ENCODE measurements around the gene EMX1.

GRCh38 chr2:72886505-72887031, 30.8 kb upstream of the EMX1 start:
- TF ChIP-seq, protein P1, sequence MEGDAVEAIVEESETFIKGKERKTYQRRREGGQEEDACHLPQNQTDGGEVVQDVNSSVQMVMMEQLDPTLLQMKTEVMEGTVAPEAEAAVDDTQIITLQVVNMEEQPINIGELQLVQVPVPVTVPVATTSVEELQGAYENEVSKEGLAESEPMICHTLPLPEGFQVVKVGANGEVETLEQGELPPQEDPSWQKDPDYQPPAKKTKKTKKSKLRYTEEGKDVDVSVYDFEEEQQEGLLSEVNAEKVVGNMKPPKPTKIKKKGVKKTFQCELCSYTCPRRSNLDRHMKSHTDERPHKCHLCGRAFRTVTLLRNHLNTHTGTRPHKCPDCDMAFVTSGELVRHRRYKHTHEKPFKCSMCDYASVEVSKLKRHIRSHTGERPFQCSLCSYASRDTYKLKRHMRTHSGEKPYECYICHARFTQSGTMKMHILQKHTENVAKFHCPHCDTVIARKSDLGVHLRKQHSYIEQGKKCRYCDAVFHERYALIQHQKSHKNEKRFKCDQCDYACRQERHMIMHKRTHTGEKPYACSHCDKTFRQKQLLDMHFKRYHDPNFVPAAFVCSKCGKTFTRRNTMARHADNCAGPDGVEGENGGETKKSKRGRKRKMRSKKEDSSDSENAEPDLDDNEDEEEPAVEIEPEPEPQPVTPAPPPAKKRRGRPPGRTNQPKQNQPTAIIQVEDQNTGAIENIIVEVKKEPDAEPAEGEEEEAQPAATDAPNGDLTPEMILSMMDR (IDR thresholded peaks at IDR 0.05; ENCODE audit: insufficient read depth, low read length): no peak
- TF ChIP-seq POLR2AphosphoS5 (IDR thresholded peaks at IDR 0.05; ENCODE audit: low read depth): no peak
- TF ChIP-seq REST (IDR thresholded peaks at IDR 0.05; ENCODE audit: insufficient replicate concordance, low read depth): no peak
- no peak for TF ChIP-seq GABPA (IDR thresholded peaks at IDR 0.05; ENCODE audit: low read depth)
